ENCODE results near the gene C1QL3. TPM values are rescaled to one million over a fixed set of nuclear protein-coding genes. Genes with fewer than 3 reads are reported as not detected.

Gene C1QL3
- total RNA-seq, 4 donors from 2014 or later: not detected

GRCh38 chr10:16519250-16519907 is 2.3 kb downstream of the C1QL3 start:
- no peak overlapping the region for H3K27ac ChIP-seq
- H3K27me3 ChIP-seq: peaks cover 0 to 48% of the 10 kb centered on the region in 2 donors
- TF ChIP-seq EP300 (IDR thresholded peaks at IDR 0.05) (no peak), POLR2A (IDR thresholded peaks at IDR 0.05) (no peak), CTCF (IDR thresholded peaks at IDR 0.05) (no peak)
- DNase-seq (ENCODE audit: low spot score in 2 of 2): no peak
- no peaks in the 10 kb centered on the region for H3K36me3 ChIP-seq
- 40 to 41% methylated on average over 31 of the region's 31 CpGs for WGBS, 2 donors
- H3K4me1 ChIP-seq: peaks cover 0 to 28% (median 15%) of the 10 kb centered on the region in 4 donors
- H3K9me3 ChIP-seq: no peaks in the 10 kb centered on the region
- H3K4me3 ChIP-seq: peak overlapping the region in 1 of 4 donors; percentile 58

- H3K27me3 ChIP-seq: peaks cover 0 to 48% of the 10 kb centered on the region in 2 donors
Observed at GRCh38 chr10:16518822-16519221, 2.9 kb downstream of the C1QL3 start.

GRCh38 chr10:16510843-16511242 is 10.8 kb downstream of the C1QL3 start:
- WGBS, 2 donors: 87 to 90% methylated on average over 9 of the region's 9 CpGs
- H3K4me1 ChIP-seq: no peaks in the 10 kb centered on the region
- no peak for DNase-seq (ENCODE audit: low spot score in 2 of 2)
- no peak for TF ChIP-seq CTCF (IDR thresholded peaks at IDR 0.05)
- peaks cover 0 to 22% (median 0%) of the 10 kb centered on the region in 3 donors for H3K36me3 ChIP-seq
- no peaks in the 10 kb centered on the region for H3K9me3 ChIP-seq
- H3K27me3 ChIP-seq: no peaks in the 10 kb centered on the region
- H3K4me3 ChIP-seq: no peak overlapping the region
- no peak overlapping the region for H3K27ac ChIP-seq

More at GRCh38 chr10:16518822-16519221, 2.9 kb downstream of the C1QL3 start:
- TF ChIP-seq POLR2A (IDR thresholded peaks at IDR 0.05): no peak
- TF ChIP-seq EP300 (IDR thresholded peaks at IDR 0.05): no peak
- peak in 1 of 5 experiments; percentile 7 for TF ChIP-seq CTCF (IDR thresholded peaks at IDR 0.05)
- no peak for DNase-seq (ENCODE audit: low spot score in 2 of 2)
- 62 to 64% methylated on average over 4 of the region's 4 CpGs for WGBS, 2 donors
- H3K27ac ChIP-seq: no peak overlapping the region
- no peaks in the 10 kb centered on the region for H3K36me3 ChIP-seq
- H3K4me3 ChIP-seq: no peak overlapping the region
- peaks cover 0 to 28% (median 15%) of the 10 kb centered on the region in 4 donors for H3K4me1 ChIP-seq
- no peaks in the 10 kb centered on the region for H3K9me3 ChIP-seq

GRCh38 chr10:16509996-16510395 is 11.7 kb downstream of the C1QL3 start:
- WGBS, 2 donors: 54 to 60% methylated on average over 5 of the region's 5 CpGs
- H3K27me3 ChIP-seq: no peaks in the 10 kb centered on the region
- no peak overlapping the region for H3K27ac ChIP-seq
- no peaks in the 10 kb centered on the region for H3K9me3 ChIP-seq
- H3K4me1 ChIP-seq: no peaks in the 10 kb centered on the region
- DNase-seq (ENCODE audit: low spot score in 2 of 2): no peak
- TF ChIP-seq CTCF (IDR thresholded peaks at IDR 0.05) (no peak), POLR2A (IDR thresholded peaks at IDR 0.05) (no peak), EP300 (IDR thresholded peaks at IDR 0.05) (no peak)
- H3K4me3 ChIP-seq: no peak overlapping the region
- H3K36me3 ChIP-seq: peaks cover 0 to 27% (median 0%) of the 10 kb centered on the region in 3 donors

- no peak overlapping the region for H3K4me3 ChIP-seq
- H3K27me3 ChIP-seq: no peaks in the 10 kb centered on the region
- H3K9me3 ChIP-seq: no peaks in the 10 kb centered on the region
- H3K36me3 ChIP-seq: peaks cover 0 to 27% (median 0%) of the 10 kb centered on the region in 3 donors
- 94 to 98% methylated on average over 1 of the region's 1 CpG for WGBS, 2 donors
- H3K4me1 ChIP-seq: no peaks in the 10 kb centered on the region
- TF ChIP-seq POLR2A (IDR thresholded peaks at IDR 0.05) (no peak), EP300 (IDR thresholded peaks at IDR 0.05) (no peak), CTCF (IDR thresholded peaks at IDR 0.05) (no peak)
- no peak overlapping the region for H3K27ac ChIP-seq
- no peak for DNase-seq (ENCODE audit: low spot score in 2 of 2)
Observed at GRCh38 chr10:16505161-16505560, 16.5 kb downstream of the C1QL3 start.

Data from tibial nerve (tissue), 4 donors.